IPS DF 19.7 (cell line): ENCODE measurements around the gene TBX15.
"Not testable (repeated sequence)": the region's sequence is repeated elsewhere in the genome, so short reads cannot be mapped to it uniquely, and the experiment has no call there.

Experiments
- DNase-seq: peaks from one replicate; pipeline ENCODE4 v3.0.0-alpha.2; 2013; ENCODE audit warnings: low read depth, low spot score

The TBX15 gene

GRCh38 chr1:118927427-118928187 is 60.5 kb downstream of the TBX15 start:
- DNase-seq, result no peak

GRCh38 chr1:118926261-118926660 is 61.9 kb downstream of the TBX15 start:
- no peak for DNase-seq

DNA sequence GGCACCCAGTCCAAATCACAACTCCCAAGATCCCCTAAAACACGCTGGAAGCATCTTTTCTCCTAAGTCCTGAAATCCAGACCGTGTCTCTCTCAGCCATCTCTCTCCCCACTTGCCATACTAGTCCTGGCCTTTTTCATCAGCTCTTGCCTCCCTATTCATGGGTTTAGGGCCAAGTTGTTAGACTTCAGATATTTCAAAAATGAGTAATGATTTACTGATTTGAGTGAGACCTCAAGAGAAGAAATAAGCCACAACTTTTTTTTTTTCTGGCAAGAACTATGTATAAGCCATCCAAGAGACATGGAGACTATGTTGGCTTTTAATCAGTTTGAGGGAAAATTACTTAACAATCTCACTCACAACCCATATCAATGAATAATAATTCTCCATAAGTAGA is 62.5 kb downstream of the TBX15 start:
- no peak for DNase-seq

GRCh38 chr1:118923319-118923718 is 64.8 kb downstream of the TBX15 start:
- DNase-seq, result no peak

GRCh38 chr1:118921994-118922393 is 66.1 kb downstream of the TBX15 start:
- DNase-seq, result no peak

GRCh38 chr1:118920124-118920717 is 67.9 kb downstream of the TBX15 start:
- DNase-seq, result no peak

- DNase-seq, result no peak
Observed at GRCh38 chr1:118918940-118919259, 69.2 kb downstream of the TBX15 start.

- DNase-seq, result no peak
Observed at GRCh38 chr1:118918230-118918939, 69.8 kb downstream of the TBX15 start.

DNA sequence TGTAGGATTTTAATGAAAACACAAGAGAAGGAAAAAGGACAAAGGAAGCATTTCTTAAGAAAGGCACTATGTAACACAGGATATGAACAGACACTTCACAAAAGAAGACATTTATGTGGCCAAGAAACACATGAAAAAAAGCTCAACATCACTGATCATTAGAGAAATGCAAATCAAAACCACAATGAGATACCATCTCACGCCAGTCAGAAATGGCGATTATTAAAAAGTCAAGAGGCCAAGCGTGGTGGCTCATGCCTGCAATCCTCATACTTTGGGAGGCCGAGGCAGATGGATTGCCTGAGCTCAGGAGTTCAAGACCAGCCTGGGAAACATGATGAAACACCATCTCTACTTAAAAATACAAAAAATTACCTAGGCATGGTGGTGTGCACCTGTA is 71.8 kb downstream of the TBX15 start:
- DNase-seq, result not testable (repeated sequence)

- no peak for DNase-seq
Observed at GRCh38 chr1:118914379-118915161, 73.6 kb downstream of the TBX15 start.

DNA sequence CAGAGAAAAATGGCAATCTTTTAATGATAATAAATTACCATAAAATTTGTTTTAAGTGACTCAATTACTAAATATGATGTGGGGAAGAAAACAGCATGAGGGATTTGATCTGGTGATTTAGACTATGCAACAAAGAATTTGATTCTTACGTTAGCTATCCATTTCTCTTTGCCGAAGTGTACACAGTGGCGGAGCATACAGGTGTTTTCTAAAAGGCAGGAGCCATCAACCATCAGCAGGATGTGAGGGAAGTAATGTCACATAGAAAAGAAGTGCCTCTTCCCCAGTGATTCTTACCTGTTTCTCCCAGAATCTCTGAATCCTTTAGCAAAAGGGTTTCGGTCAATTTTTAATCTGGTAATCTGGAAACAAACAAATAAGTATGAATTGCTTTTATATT is 74.3 kb downstream of the TBX15 start:
- DNase-seq, result no peak

DNA sequence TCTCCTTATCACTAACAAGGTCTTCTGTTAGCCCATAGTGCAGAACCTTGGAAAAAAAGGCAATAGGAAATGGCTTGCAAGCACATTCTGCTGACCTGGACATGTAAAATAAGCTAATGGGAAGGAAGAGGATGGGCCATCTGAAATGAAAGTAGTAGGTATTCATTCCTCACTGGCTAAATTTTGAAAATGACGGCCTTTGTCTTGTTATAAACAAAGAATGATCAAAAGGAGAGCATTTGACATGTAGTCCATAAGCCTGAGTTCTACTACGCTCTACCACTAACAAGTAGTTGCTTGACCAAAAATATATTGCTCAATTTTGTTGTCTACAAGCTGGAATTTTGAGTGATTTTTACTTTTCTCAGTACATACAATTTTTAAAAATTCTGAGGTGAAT is 75.6 kb downstream of the TBX15 start:
- DNase-seq, result no peak

DNA sequence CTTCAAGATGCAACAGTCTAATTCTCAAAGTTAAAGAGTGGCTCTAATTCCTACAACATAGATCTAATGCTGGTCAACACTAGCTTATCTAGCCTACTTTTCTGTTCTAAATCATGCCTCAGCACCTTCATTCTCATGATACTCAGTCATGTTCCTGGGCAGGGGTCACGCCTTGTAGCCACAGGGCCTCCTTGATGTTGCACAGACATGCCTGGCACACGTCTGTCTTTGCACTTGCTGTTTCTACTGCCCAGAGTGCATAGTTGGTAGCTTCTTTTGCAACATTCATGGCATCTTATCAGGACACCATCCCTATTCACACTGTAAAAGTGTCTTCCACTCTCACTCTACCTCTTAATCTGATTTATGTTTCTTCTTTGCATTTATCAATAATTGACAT is 76.6 kb downstream of the TBX15 start:
- DNase-seq, result no peak

DNA sequence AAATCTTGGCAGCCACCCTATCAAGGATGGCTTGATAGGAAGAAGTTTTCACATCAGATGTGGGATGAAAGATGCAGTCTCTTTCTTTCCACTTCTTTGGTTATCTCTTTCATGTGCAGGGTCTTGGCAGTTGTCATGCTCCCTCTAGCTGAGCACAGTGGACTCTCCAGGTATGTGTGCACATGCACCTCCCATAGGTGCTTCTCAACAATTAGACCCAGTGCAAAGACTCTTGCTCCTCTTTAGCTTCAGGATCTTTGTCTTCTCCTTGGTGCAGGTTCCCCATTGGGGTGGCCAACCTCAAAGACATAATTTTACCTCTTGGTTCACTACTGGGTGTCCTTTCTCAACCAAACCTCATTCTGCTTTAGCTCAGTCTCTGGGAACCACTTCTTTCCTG is 80.7 kb downstream of the TBX15 start:
- DNase-seq, result no peak

DNA sequence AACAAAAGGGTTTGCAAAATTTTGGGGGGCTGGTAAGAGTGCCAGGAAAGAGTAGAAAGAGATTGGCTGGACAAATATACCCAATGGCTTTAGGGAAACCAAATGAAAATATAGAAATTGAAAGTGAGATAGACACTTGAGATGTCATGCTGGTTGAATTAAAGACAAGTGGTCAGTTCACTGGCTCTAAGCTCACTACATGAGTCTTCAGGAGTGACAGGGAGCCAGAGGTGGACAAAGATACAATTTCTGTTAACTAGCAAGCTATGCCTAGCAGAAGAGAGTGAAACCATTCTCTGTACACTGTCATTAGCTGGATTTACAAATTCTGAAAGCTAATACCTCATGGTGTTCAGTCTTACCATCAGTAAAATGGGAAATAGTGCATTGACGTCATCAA is 82.5 kb downstream of the TBX15 start:
- DNase-seq, result no peak

- DNase-seq, result no peak
Observed at GRCh38 chr1:118905196-118905595, 82.9 kb downstream of the TBX15 start.

GRCh38 chr1:118902711-118903191 is 85.4 kb downstream of the TBX15 start:
- no peak for DNase-seq

DNA sequence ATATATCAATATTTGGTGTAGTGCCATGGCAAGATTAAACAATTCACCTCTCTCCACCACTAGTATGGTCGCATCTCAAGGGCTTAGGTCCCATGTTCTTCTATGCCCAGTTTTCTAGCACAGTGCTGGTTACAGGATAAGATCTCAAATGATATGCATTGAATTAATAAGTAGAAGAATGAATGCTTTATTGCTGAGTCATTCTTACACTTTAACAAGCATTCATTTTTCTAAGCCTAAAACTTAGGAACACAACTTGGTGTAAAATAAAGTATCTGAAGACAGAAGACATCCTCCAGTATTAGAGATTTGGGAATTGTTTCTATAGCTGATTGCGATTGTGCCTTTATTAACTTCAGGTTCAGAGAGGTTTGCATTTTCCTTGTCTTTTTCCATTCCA is 85.8 kb downstream of the TBX15 start:
- no peak for DNase-seq

DNA sequence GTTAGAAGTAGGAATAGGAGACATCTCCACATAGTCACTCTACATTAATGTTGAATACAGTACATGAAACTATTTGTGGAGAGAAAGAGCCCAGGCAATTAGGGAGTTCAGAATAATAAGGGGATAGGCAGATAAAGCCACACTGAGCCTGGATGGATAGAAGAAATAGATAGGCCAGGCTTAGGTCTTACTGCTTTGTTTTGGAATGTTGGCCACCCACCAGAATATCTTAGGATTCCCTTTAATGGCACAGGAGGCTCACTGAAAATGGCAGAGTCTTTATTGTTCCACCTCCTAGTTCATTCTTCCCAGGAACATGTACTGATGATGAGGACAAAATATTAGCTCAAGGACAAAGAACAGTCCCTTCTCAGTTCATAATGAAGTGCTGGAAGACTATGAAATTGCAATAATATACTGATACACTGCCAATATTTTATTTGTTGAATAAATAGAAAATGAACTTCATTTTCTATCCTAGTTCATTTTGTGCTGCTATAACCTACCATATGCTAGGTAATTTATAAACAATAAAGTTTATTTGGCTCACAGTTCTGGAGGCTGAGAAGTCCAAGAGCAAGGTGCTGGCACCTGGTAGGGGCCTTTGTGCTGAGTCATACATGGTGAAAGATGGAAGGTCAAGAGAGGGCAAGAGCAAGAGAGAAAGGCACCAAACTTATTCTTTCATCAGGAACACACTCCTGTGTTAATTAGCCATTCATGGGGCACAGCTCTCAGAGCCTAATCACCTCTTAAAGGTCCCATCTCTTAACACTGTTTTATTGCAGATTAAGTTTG is 87.3 kb downstream of the TBX15 start:
- DNase-seq, result no peak

DNA sequence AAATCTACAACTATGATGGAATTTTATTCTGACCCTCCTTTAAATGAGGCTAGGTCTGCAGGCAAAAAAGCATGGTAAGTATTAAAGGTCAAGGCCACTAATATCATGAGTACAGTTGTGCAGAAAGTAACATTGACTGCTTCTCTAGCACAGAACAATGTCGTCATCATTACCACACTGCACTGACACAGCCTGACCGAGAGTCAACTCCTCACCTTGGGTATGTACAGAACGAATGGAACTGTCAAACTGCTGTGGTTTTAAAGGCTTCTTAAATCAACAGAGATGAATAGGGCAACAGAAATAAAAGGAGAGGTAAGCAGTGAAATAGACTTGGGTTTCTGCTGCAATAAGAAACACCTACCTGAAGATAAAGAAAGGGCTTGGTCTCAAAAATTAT is 88.8 kb downstream of the TBX15 start:
- no peak for DNase-seq

GRCh38 chr1:118898712-118899111 is 89.4 kb downstream of the TBX15 start:
- DNase-seq, result no peak
